HepG2 (cell line): ENCODE data around the gene GGT7. TPM values are rescaled to one million over a fixed set of nuclear protein-coding genes. Genes with fewer than 3 reads are reported as not detected.

Experiments
- CREB3 ChIP-seq: sonication (generic); formaldehyde crosslinking; IDR thresholded peaks from 2 replicates; pipeline ENCODE4 v1.5.0; 2020; ENCODE audit warnings: missing genetic modification reagents
- CSRNP2 ChIP-seq: sonication (generic); formaldehyde crosslinking; conservative IDR thresholded peaks from 2 replicates; pipeline ENCODE4 v1.8.0; 2022; ENCODE audit warnings: low read depth, missing genetic modification reagents
- ELF4 ChIP-seq: sonication (generic); formaldehyde crosslinking; IDR thresholded peaks from 2 replicates; pipeline ENCODE4 v1.5.0; 2020; ENCODE audit warnings: missing genetic modification reagents, mild to moderate bottlenecking, moderate library complexity, borderline replicate concordance
- HMG20A ChIP-seq: IDR thresholded peaks from 2 replicates; pipeline ENCODE4 v1.6.1; 2016; ENCODE audit warnings: borderline replicate concordance
- HNRNPUL1 ChIP-seq: fragments of 200-400 bp; formaldehyde crosslinking; IDR thresholded peaks from 2 replicates; pipeline ENCODE4 v1.6.1; 2017; ENCODE audit warnings: low read depth, mild to moderate bottlenecking, low read length, moderate library complexity
- LCORL ChIP-seq, 2 experiments: fragments of 450-650 bp in 1 of 2; sonication (generic) in 1 of 2; formaldehyde crosslinking in 1 of 2; IDR thresholded peaks; 2 replicates each; pipeline versions ENCODE4 v1.5.0 to v1.6.1; 2017 to 2020; ENCODE audit warnings: antibody characterized with exemption in 1 of 2, missing genetic modification reagents in 1 of 2
- MTF1 ChIP-seq: sonication (generic); formaldehyde crosslinking; IDR thresholded peaks from 2 replicates; pipeline ENCODE4 v1.5.0; 2020; ENCODE audit warnings: missing genetic modification reagents
- NCOA2 ChIP-seq: sonication (generic); formaldehyde crosslinking; IDR thresholded peaks from 2 replicates; pipeline ENCODE4 v1.8.0; 2022; ENCODE audit warnings: inconsistent platforms
- NFIB ChIP-seq: sonication (generic); formaldehyde crosslinking; IDR thresholded peaks from 2 replicates; pipeline ENCODE4 v1.9.0; 2021; ENCODE audit warnings: missing genetic modification reagents, mild to moderate bottlenecking, borderline replicate concordance
- NR2F1 ChIP-seq, 2 experiments: fragments of 450-650 bp in 1 of 2; formaldehyde crosslinking in 1 of 2; IDR thresholded peaks; 2 replicates each; pipeline versions ENCODE4 v1.5.0 to v1.6.1; 2016 to 2020; ENCODE audit warnings: mild to moderate bottlenecking in 1 of 2, missing compliant biosample characterization in 1 of 2, missing genetic modification reagents in 1 of 2, moderate library complexity in 1 of 2
- PTBP1 ChIP-seq: fragments of 200-400 bp; formaldehyde crosslinking; IDR thresholded peaks from 2 replicates; pipeline ENCODE4 v1.6.1; 2018; ENCODE audit warnings: low read length, low read depth; ENCODE audit not compliant: poor library complexity, severe bottlenecking
- RAD21 ChIP-seq: fragments of 450-650 bp; formaldehyde crosslinking; IDR thresholded peaks from 2 replicates; pipeline ENCODE4 v1.5.0; 2020; ENCODE audit warnings: mild to moderate bottlenecking
- SP2 ChIP-seq: sonication (generic); formaldehyde crosslinking; IDR thresholded peaks from 2 replicates; pipeline ENCODE4 v1.5.1; 2020; ENCODE audit warnings: mild to moderate bottlenecking, missing genetic modification reagents
- THAP11 ChIP-seq: IDR thresholded peaks from 2 replicates; pipeline ENCODE4 v1.6.1; 2016; ENCODE audit warnings: missing biosample characterization, missing genetic modification reagents
- ZNF235 ChIP-seq: sonication (generic); formaldehyde crosslinking; IDR thresholded peaks from 2 replicates; pipeline ENCODE4 v1.8.1; 2023; ENCODE audit warnings: mild to moderate bottlenecking, missing genetic modification reagents, borderline replicate concordance
- ZNF350 ChIP-seq: sonication (generic); formaldehyde crosslinking; IDR thresholded peaks from 2 replicates; pipeline ENCODE4 v1.4.0; 2020; ENCODE audit warnings: mild to moderate bottlenecking, low read depth, missing genetic modification reagents, borderline replicate concordance
- ZNF484 ChIP-seq: sonication (generic); formaldehyde crosslinking; IDR thresholded peaks from 2 replicates; pipeline ENCODE4 v1.5.1; 2020; ENCODE audit warnings: mild to moderate bottlenecking, low read depth, missing genetic modification reagents, borderline replicate concordance
- ZNF724P ChIP-seq: sonication (generic); formaldehyde crosslinking; IDR thresholded peaks from 2 replicates; pipeline ENCODE4 v1.8.0; 2022; ENCODE audit warnings: missing genetic modification reagents, borderline replicate concordance
- ZNF746 ChIP-seq: sonication (generic); formaldehyde crosslinking; IDR thresholded peaks from 2 replicates; pipeline ENCODE4 v1.8.0; 2022; ENCODE audit warnings: mild to moderate bottlenecking, missing genetic modification reagents
- ZNF761 ChIP-seq: sonication (generic); formaldehyde crosslinking; conservative IDR thresholded peaks from 2 replicates; pipeline ENCODE4 v1.4.0; 2020; ENCODE audit warnings: mild to moderate bottlenecking, missing genetic modification reagents
- ZNF776 ChIP-seq: sonication (generic); formaldehyde crosslinking; IDR thresholded peaks from 2 replicates; pipeline ENCODE4 v1.4.0; 2020; ENCODE audit warnings: mild to moderate bottlenecking, missing genetic modification reagents
- polyA plus RNA-seq, 8 experiments: library from polyadenylated mRNA; depleted of rRNA in 3 of 8; stranded (reverse) in 7 of 8; unstranded in 1 of 8; fragments of >200 nt; fragmentation: Illumina TruSeq in 4 of 8; extraction: Trizol in 4 of 8; gene quantifications; 2 replicates each; pipeline versions ENCODE4 v1.2.1 to v1.2.3, GENCODE V29; 2011 to 2016; ENCODE audit warnings: low read depth in 4 of 8, missing spikeins in 1 of 8, mixed read lengths in 1 of 8; ENCODE audit not compliant: insufficient read depth in 1 of 8
- total RNA-seq, 5 experiments: library from RNA; depleted of rRNA; stranded (reverse); fragments of >200 nt; fragmentation: Illumina TruSeq; extraction: Trizol; gene quantifications; 2 replicates each; pipeline ENCODE4 v1.2.3, GENCODE V29; 2016; ENCODE audit warnings: low read depth in 1 of 5
- TF ChIP-seq, protein P1 (sequence below), 2 experiments: fragments of 450-650 bp in 1 of 2; sonication (generic) in 1 of 2; formaldehyde crosslinking; IDR thresholded peaks; 2 replicates each; pipeline versions ENCODE4 v1.5.0 to v1.8.0; 2020 to 2022; ENCODE audit warnings: mild to moderate bottlenecking in 1 of 2, missing genetic modification reagents in 1 of 2
- TF ChIP-seq, protein P2 (sequence below): sonication (generic); formaldehyde crosslinking; conservative IDR thresholded peaks from 2 replicates; pipeline ENCODE4 v1.4.0; 2020; ENCODE audit warnings: missing genetic modification reagents

The GGT7 gene
- total and polyA plus RNA-seq, 2 of the 13 experiments (the other 11 are each of a cell fraction or from before 2014, with no cell fraction given): 6.6 to 23.0 TPM

DNA sequence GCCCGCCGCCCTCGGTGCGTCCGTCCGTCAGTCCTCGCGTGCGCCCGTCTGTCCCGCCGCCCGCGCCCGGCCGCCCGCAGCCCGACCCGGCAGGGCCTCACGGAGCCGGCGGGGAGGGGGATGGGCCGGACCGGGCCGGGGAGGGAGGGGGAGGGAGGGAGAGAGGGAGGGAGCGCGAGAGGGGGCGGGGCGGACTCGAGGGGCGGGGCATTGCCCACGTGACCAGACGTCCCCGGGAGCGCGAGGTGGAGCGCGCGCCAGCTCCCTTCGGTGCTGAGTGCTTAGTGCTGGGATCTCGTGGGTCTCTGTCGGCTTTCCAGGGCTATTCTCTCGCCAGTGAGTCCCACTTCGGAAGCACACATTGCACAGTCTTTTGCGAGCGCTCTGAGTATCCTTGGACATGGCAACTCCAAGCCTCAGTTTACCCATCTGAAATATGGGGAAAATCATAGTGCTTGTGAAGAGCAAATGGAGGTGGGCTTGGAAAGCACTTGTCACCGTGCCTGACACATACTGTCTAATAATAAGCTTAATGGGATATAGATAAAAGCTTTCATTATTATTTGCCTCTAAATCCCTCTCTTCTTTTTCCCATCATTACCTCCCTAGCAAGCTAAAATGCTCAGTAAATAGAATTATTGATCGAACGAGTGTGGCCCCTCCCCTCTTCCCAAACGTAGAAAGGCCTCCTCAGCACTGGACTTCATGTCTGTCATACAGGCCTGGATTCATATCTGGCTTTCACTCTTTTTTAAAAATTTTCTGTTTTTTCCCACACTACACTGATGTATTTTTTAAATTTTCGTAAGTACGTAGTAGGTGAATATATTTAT, 46.9 kb downstream of the GGT7 start, which contains the start of gene NCOA6 (continued):
- TF ChIP-seq CSRNP2 (CRISPR knock-in tag): no peak
- TF ChIP-seq ZNF746: no peak; the same call in 1 of the 2 replicates
- TF ChIP-seq MTF1 (CRISPR knock-in tag): no peak
- TF ChIP-seq THAP11 (CRISPR knock-in tag): no peak; the same call in 1 of the 2 replicates
- TF ChIP-seq NR2F1 (CRISPR knock-in tag; IDR thresholded peaks at IDR 0.05): peak; percentile 4 to 27; a peak in 1 of 4 replicates
- no peak for TF ChIP-seq HNRNPUL1
- peak; percentile 42; the same call in 1 of the 2 replicates for TF ChIP-seq CREB3 (CRISPR knock-in tag)
- TF ChIP-seq ZNF761 (CRISPR knock-in tag): no peak
- TF ChIP-seq LCORL (IDR thresholded peaks at IDR 0.05): no peak
- peak; percentile 62; the same call in 1 of the 2 replicates for TF ChIP-seq LCORL (CRISPR knock-in tag; IDR thresholded peaks at IDR 0.05)
- no peak for TF ChIP-seq PTBP1
- TF ChIP-seq ZNF724P (CRISPR knock-in tag): no peak
- no peak for TF ChIP-seq NFIB (CRISPR knock-in tag)
- no peak for TF ChIP-seq ZNF350 (CRISPR knock-in tag)
- 0 out of 2 replicates have a peak, but pooled peaks have one; percentile 52 for TF ChIP-seq ZNF235 (CRISPR knock-in tag)
- TF ChIP-seq SP2 (CRISPR knock-in tag): peak; percentile 36; the same call in 1 of the 2 replicates
- TF ChIP-seq, protein P1, sequence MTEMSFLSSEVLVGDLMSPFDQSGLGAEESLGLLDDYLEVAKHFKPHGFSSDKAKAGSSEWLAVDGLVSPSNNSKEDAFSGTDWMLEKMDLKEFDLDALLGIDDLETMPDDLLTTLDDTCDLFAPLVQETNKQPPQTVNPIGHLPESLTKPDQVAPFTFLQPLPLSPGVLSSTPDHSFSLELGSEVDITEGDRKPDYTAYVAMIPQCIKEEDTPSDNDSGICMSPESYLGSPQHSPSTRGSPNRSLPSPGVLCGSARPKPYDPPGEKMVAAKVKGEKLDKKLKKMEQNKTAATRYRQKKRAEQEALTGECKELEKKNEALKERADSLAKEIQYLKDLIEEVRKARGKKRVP (CRISPR knock-in tag; IDR thresholded peaks at IDR 0.05): no peak
- TF ChIP-seq ELF4 (CRISPR knock-in tag): no peak
- TF ChIP-seq NCOA2: peak; percentile 17; the same call in 1 of the 2 replicates
- TF ChIP-seq RAD21: 0 out of 2 replicates have a peak, but pooled peaks have one; percentile 2
- TF ChIP-seq ZNF484 (CRISPR knock-in tag): no peak
- no peak for TF ChIP-seq HMG20A (CRISPR knock-in tag)
- TF ChIP-seq ZNF776 (CRISPR knock-in tag): 0 out of 2 replicates have a peak, but pooled peaks have one; percentile 26
- TF ChIP-seq, protein P2, sequence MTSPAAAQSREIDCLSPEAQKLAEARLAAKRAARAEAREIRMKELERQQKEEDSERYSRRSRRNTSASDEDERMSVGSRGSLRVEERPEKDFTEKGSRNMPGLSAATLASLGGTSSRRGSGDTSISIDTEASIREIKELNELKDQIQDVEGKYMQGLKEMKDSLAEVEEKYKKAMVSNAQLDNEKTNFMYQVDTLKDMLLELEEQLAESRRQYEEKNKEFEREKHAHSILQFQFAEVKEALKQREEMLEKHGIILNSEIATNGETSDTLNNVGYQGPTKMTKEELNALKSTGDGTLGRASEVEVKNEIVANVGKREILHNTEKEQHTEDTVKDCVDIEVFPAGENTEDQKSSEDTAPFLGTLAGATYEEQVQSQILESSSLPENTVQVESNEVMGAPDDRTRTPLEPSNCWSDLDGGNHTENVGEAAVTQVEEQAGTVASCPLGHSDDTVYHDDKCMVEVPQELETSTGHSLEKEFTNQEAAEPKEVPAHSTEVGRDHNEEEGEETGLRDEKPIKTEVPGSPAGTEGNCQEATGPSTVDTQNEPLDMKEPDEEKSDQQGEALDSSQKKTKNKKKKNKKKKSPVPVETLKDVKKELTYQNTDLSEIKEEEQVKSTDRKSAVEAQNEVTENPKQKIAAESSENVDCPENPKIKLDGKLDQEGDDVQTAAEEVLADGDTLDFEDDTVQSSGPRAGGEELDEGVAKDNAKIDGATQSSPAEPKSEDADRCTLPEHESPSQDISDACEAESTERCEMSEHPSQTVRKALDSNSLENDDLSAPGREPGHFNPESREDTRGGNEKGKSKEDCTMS: no peak
